Esophagus squamous epithelium (tissue), 4 donors: ENCODE results near the gene CABLES1.

Source experiments
- POLR2A ChIP-seq, 4 donors: fragments of 450-650 bp; IDR thresholded peaks; one replicate each; pipeline ENCODE4 v1.6.1; 2017; ENCODE audit warnings: antibody characterized with exemption in 4 of 4, mild to moderate bottlenecking in 4 of 4, moderate library complexity in 3 of 4
- TF ChIP-seq, protein P1 (sequence below), 6 experiments: fragments of 450-650 bp in 4 of 6; fragments of 200-600 bp in 2 of 6; sonication (generic) in 2 of 6; IDR thresholded peaks; one replicate each; pipeline ENCODE4 v1.5.1; 2016 to 2019; ENCODE audit warnings: antibody characterized with exemption in 6 of 6, mild to moderate bottlenecking in 4 of 6, moderate library complexity in 4 of 6

DNA sequence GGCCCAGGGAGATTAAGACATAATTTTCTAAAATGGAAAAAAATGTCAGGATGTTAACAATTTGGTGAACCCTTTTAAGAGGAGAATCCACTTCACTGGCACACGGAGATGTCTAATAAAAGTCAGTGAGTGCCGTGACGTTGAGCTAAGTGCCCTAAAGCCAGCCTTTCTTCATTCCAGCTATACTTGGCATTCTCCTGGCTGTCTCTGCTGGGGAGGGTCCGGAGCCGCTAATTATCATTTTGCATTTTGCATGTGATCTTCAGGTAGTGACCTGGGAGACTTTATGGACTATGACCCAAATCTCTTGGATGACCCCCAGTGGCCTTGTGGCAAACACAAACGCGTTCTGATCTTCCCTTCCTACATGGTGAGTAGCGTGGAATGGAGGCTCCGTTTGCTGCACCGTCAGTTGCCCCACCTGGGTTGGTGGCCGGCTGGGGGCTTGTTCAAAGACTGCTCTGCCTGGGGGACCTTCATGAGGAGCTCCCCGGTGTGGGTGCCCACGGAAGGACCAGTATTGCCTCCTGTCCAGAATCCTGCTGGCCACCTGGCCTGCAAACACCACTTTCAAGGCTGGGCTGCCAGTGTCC is 101.7 kb downstream of the CABLES1 start:
- TF ChIP-seq, protein P1, sequence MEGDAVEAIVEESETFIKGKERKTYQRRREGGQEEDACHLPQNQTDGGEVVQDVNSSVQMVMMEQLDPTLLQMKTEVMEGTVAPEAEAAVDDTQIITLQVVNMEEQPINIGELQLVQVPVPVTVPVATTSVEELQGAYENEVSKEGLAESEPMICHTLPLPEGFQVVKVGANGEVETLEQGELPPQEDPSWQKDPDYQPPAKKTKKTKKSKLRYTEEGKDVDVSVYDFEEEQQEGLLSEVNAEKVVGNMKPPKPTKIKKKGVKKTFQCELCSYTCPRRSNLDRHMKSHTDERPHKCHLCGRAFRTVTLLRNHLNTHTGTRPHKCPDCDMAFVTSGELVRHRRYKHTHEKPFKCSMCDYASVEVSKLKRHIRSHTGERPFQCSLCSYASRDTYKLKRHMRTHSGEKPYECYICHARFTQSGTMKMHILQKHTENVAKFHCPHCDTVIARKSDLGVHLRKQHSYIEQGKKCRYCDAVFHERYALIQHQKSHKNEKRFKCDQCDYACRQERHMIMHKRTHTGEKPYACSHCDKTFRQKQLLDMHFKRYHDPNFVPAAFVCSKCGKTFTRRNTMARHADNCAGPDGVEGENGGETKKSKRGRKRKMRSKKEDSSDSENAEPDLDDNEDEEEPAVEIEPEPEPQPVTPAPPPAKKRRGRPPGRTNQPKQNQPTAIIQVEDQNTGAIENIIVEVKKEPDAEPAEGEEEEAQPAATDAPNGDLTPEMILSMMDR (IDR thresholded peaks at IDR 0.05) = no peak
- TF ChIP-seq POLR2A (IDR thresholded peaks at IDR 0.05) = no peak
